ENCODE measurements around the gene S100A11. TPM values are rescaled to one million over a fixed set of nuclear protein-coding genes. Genes with fewer than 3 reads are reported as not detected.

S100A11 gene
- total RNA-seq, 1 donor from 2014 or later: 4.4 TPM

GRCh38 chr1:152047413-152047729 is 10.6 kb upstream of the S100A11 start:
- H2AFZ ChIP-seq (replicated peaks): peak overlapping the region; percentile 95
- no peak for TF ChIP-seq CTCF (IDR thresholded peaks at IDR 0.05)
- no peak for TF ChIP-seq EZH2phosphoT487 (IDR thresholded peaks at IDR 0.05)
- TF ChIP-seq EZH2 (IDR thresholded peaks at IDR 0.05): no peak
- H3K4me1 Mint-ChIP-seq: peaks cover 17% of the 10 kb centered on the region

DNA sequence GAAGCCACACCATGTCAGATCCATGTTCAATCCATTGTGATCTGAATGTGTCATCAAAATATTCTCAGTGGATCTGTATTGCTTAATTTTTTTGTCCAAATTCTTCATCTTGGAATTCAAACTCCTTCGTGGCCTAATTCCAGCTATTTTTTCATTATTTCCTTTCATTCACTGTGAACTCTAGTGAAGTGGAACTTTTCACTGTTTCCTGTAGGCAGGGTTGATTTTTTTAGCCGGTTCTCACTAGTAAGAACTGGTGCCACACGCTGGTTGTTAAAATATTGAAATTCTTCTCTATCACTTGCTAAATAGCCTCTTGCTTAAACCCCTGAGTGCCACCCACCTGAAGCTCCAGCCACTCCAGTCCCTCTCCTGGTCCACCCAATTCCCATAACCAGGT is 7.6 kb upstream of the S100A11 start:
- Histone ChIP-seq H4K20me1 (ENCODE audit: low read depth) (no peaks in the 10 kb centered on the region), H3K4me3 (no peak overlapping the region), H3K4me2 (no peak overlapping the region), H3F3A (ENCODE audit: low read depth) (peaks cover 7% of the 10 kb centered on the region), H3K36me3 (no peaks in the 10 kb centered on the region), H3K27ac (no peak overlapping the region), H3K27me3 (peaks cover 14% of the 10 kb centered on the region), H2AFZ (replicated peaks) (no peak overlapping the region), H3K79me2 (ENCODE audit: low read depth) (no peaks in the 10 kb centered on the region), H3K4me1 (peaks cover 14% of the 10 kb centered on the region), H3K9ac (no peak overlapping the region), H3K9me3 (ENCODE audit: low read depth) (no peaks in the 10 kb centered on the region)
- no peak for TF ChIP-seq CTCF (IDR thresholded peaks at IDR 0.05)
- TF ChIP-seq EZH2 (IDR thresholded peaks at IDR 0.05): no peak
- TF ChIP-seq EZH2phosphoT487 (IDR thresholded peaks at IDR 0.05): no peak
- peaks cover under 1% of the 10 kb centered on the region for H3K27me3 Mint-ChIP-seq (ENCODE audit: insufficient read depth, low read depth)
- H3K9me3 Mint-ChIP-seq: no peaks in the 10 kb centered on the region
- no peak overlapping the region for H3K27ac Mint-ChIP-seq
- DNase-seq (ENCODE audit: low spot score): no peak
- H3K4me1 Mint-ChIP-seq: peaks cover 17% of the 10 kb centered on the region
- no peaks in the 10 kb centered on the region for H3K36me3 Mint-ChIP-seq
- no peak overlapping the region for H3K4me3 Mint-ChIP-seq

More at GRCh38 chr1:152047413-152047729, 10.6 kb upstream of the S100A11 start:
- Mint-ChIP-seq H3K27ac (peak overlapping the region; percentile 95), H3K4me3 (peak overlapping the region; percentile 74), H3K9me3 (no peaks in the 10 kb centered on the region), H3K27me3 (ENCODE audit: insufficient read depth, low read depth) (peaks cover 3% of the 10 kb centered on the region), H3K36me3 (no peaks in the 10 kb centered on the region)
- Histone ChIP-seq H3K9me3 (ENCODE audit: low read depth) (no peaks in the 10 kb centered on the region), H3K4me3 (no peak overlapping the region), H4K20me1 (ENCODE audit: low read depth) (no peaks in the 10 kb centered on the region), H3K36me3 (no peaks in the 10 kb centered on the region), H3K27ac (no peak overlapping the region), H3K4me2 (no peak overlapping the region), H3K4me1 (peaks cover 14% of the 10 kb centered on the region), H3F3A (ENCODE audit: low read depth) (peaks cover 7% of the 10 kb centered on the region), H3K9ac (no peak overlapping the region), H3K79me2 (ENCODE audit: low read depth) (no peaks in the 10 kb centered on the region), H3K27me3 (no peaks in the 10 kb centered on the region)
- no peak for DNase-seq (ENCODE audit: low spot score)

- Histone ChIP-seq H3K4me2 (no peak overlapping the region), H3K79me2 (ENCODE audit: low read depth) (no peaks in the 10 kb centered on the region), H3K4me3 (no peak overlapping the region), H3K36me3 (no peaks in the 10 kb centered on the region), H3F3A (ENCODE audit: low read depth) (peaks cover 7% of the 10 kb centered on the region), H3K9ac (no peak overlapping the region), H3K4me1 (peaks cover 14% of the 10 kb centered on the region), H4K20me1 (ENCODE audit: low read depth) (no peaks in the 10 kb centered on the region), H3K27me3 (peaks cover 14% of the 10 kb centered on the region), H3K9me3 (ENCODE audit: low read depth) (no peaks in the 10 kb centered on the region), H3K27ac (no peak overlapping the region), H2AFZ (replicated peaks) (no peak overlapping the region)
- TF ChIP-seq CTCF (IDR thresholded peaks at IDR 0.05) (no peak), EZH2 (IDR thresholded peaks at IDR 0.05) (no peak), EZH2phosphoT487 (IDR thresholded peaks at IDR 0.05) (no peak)
- no peak overlapping the region for H3K4me3 Mint-ChIP-seq
- peaks cover 17% of the 10 kb centered on the region for H3K4me1 Mint-ChIP-seq
- no peaks in the 10 kb centered on the region for H3K9me3 Mint-ChIP-seq
- H3K36me3 Mint-ChIP-seq: no peaks in the 10 kb centered on the region
- peaks cover 5% of the 10 kb centered on the region for H3K27me3 Mint-ChIP-seq (ENCODE audit: insufficient read depth, low read depth)
- DNase-seq (ENCODE audit: low spot score): no peak
- H3K27ac Mint-ChIP-seq: no peak overlapping the region
These were observed 7.1 kb upstream of the S100A11 start for GRCh38 chr1:152043870-152044269.
